ENCODE data around the gene SEPHS2. TPM values are rescaled to one million over a fixed set of nuclear protein-coding genes. Genes with fewer than 3 reads are reported as not detected.
A peak's percentile ranks its signal among the peaks of the same experiment; 100 is the strongest.

The SEPHS2 gene
- total and polyA plus RNA-seq, 12 donors, result 10.7 to 60.5 (median 45.3) TPM

- intact Hi-C loops (cut with DNase I), result loop anchor here (5.0 to 10.0 kb wide), 2 partner anchors 80 to 83 kb away; partner anchors contain the start of gene ZNF768 (in 2 of the 2)
- H3K4me3 ChIP-seq, result peak overlapping the region in 2 of 4 donors; percentile 66 to 94
Observed at GRCh38 chr16:30444231-30445148, 1.2 kb downstream of the SEPHS2 start.

GRCh38 chr16:30443631-30444030 lies 2.0 kb downstream of the SEPHS2 start:
- Histone ChIP-seq H3K27ac (no peak overlapping the region), H3K9me3 (replicated peaks in 1 of 3) (no peaks in the 10 kb centered on the region), H3K4me1 (replicated peaks in 1 of 2) (peaks cover 11 to 25% of the 10 kb centered on the region in 2 donors), H3K36me3 (replicated peaks in 1 of 2) (no peaks in the 10 kb centered on the region), H3K27me3 (no peaks in the 10 kb centered on the region), H3K4me3 (no peak overlapping the region)
- TF ChIP-seq CTCF (IDR thresholded peaks at IDR 0.05) (no peak), POLR2A (IDR thresholded peaks at IDR 0.05) (no peak)
- no peak for DNase-seq
- 85 to 91% (median 88%) methylated on average over 2 of the region's 2 CpGs for WGBS, 4 donors
- intact Hi-C loops (cut with DNase I), result loop anchor here in 1 of 2 donors (10.0 kb wide), 1 partner anchor 81 kb away; the partner anchor contains the start of gene ZNF768

More at GRCh38 chr16:30444231-30445148, 1.2 kb downstream of the SEPHS2 start:
- WGBS, 4 donors, result 93 to 94% (median 94%) methylated on average over 29 of the region's 29 CpGs
- H3K4me1 ChIP-seq (replicated peaks in 1 of 2), result peaks cover 11 to 25% of the 10 kb centered on the region in 2 donors
- peak in 2 of 7 donors; percentile 30 to 54 for DNase-seq
- H3K27ac ChIP-seq, result peak overlapping the region in 2 of 5 donors; percentile 82 to 96
- no peaks in the 10 kb centered on the region for H3K36me3 ChIP-seq (replicated peaks in 1 of 2)
- H3K27me3 ChIP-seq, result no peaks in the 10 kb centered on the region
- H3K9me3 ChIP-seq (replicated peaks in 1 of 3), result no peaks in the 10 kb centered on the region
- TF ChIP-seq CTCF (IDR thresholded peaks at IDR 0.05) (no peak), POLR2A (IDR thresholded peaks at IDR 0.05) (no peak)

- Histone ChIP-seq H3K27ac (no peak overlapping the region), H3K36me3 (replicated peaks in 1 of 2) (no peaks in the 10 kb centered on the region), H3K4me1 (replicated peaks in 1 of 2) (peaks cover 7 to 17% of the 10 kb centered on the region in 2 donors), H3K27me3 (no peaks in the 10 kb centered on the region), H3K4me3 (no peak overlapping the region), H3K9me3 (replicated peaks in 1 of 3) (no peaks in the 10 kb centered on the region)
- TF ChIP-seq POLR2A (IDR thresholded peaks at IDR 0.05), result no peak
- no peak for TF ChIP-seq CTCF (IDR thresholded peaks at IDR 0.05)
- DNase-seq, result no peak
- intact Hi-C loops (cut with DNase I), result loop anchor here in 1 of 2 donors (10.0 kb wide), 1 partner anchor 85 kb away; the partner anchor contains the start of gene ZNF768
- WGBS, 4 donors, result 82 to 90% (median 87%) methylated on average over 6 of the region's 6 CpGs
Observed at GRCh38 chr16:30439720-30440348, 5.8 kb downstream of the SEPHS2 start.

- DNase-seq, result no peak
- Histone ChIP-seq H3K36me3 (replicated peaks in 1 of 2) (no peaks in the 10 kb centered on the region), H3K27ac (no peak overlapping the region), H3K4me3 (no peak overlapping the region), H3K27me3 (no peaks in the 10 kb centered on the region), H3K4me1 (replicated peaks in 1 of 2) (peaks cover 0 to 7% of the 10 kb centered on the region in 2 donors), H3K9me3 (replicated peaks in 1 of 3) (no peaks in the 10 kb centered on the region)
- no peak for TF ChIP-seq CTCF (IDR thresholded peaks at IDR 0.05)
- no peak for TF ChIP-seq POLR2A (IDR thresholded peaks at IDR 0.05)
- intact Hi-C loops (cut with DNase I), result no loop called here
- 86 to 92% (median 90%) methylated on average over 5 of the region's 5 CpGs for WGBS, 4 donors
Observed at GRCh38 chr16:30438835-30439234, 6.8 kb downstream of the SEPHS2 start.
